CD4-positive, alpha-beta T cell treated with Interleukin-17A for 1 hour (primary cell): ENCODE data around the gene LRRC14B.
A peak's percentile ranks its signal among the peaks of the same experiment; 100 is the strongest.
"Not testable (repeated sequence)": the region's sequence is repeated elsewhere in the genome, so short reads cannot be mapped to it uniquely, and the experiment has no call there.

Source experiments
- DNase-seq: peaks from one replicate; pipeline ENCODE4 v3.0.0-alpha.2; 2020

Gene LRRC14B

DNA sequence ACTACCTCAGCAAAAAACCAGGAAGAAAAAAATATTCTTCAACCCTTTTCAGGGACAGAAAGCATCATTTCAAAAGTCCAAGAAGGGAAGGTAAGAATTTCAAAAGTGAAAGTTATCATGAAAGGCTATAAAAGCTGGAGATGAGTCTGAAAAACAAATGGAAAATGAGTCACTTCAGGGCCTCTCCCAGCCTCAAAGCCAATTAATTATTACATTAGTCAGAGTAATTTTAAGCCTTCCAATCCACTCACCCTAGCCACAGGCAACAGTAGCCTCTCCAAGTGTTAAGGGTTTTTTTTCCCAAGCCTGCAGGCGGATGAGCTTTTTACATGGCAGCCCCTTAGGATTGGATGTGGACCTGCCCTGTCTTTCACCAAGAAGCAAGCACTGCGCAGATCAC is 24.0 kb downstream of the LRRC14B start:
- DNase-seq: not testable (repeated sequence)

DNA sequence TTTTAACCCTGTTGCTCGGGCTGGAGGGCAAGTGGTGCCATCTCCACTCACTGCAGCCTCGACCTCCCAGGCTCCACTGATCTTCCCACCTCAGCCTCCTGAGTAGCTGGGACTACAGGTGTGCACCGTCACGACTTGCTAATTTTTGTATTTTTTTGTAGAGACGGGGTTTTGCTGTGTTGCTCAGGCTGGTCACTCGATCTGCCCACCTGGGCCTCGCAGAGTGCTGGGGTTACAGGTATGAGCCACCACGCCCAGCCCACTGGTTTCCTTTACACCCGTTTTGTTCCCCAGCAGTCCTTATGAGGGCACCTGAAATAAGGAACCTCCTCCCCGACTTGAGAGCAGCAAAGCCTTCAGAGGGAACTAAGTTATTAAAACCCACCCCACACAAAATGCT is 24.8 kb downstream of the LRRC14B start:
- DNase-seq: not testable (repeated sequence)

DNA sequence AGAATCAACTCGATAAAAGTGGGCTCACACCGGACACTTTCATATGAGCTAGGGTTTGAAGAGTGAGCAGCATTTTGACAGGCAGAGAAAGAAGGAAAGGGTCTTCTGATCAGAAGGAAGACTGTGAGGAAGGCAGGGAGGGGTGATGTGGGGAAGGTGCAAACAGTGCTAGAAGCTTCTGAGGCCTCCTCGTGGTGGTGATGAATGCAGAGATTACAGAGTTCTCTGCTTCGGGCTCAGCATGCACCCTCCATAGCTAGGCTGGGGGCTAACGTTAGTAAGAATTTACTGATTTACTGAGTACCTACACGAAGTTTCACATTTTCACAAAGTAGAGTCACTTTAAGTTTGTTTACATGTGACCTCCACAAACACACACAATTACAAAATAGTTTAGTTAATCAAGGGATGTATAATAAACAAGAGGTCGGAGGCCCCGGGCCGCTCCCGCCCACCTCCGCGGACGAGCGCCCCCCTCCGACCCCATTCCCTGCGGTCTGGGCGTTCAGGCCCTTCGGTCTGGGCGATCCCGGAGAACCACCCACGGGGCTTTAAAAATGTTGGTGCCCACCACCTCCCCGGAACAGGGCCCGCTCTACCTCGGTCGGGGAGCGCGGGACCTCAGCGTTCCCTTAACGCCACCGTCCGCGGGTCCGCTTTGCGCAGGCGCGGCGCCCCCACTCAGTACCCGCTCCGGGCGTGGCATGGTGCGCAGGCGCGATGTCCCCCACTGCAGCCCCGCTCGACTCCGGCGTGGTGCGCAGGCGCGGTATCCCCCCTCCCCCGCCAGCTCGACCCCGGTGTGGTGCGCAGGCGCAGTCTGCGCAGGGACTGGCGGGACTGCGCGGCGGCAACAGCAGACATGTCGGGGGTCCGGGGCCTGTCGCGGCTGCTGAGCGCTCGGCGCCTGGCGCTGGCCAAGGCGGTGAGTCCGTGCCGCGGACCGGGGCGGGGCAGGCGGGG is 26.5 kb downstream of the LRRC14B start, which contains the start of the genes CCDC127 and SDHA:
Gene CCDC127, minus strand, starts transcription at position 660 of the 963 bp plus-strand sequence. CDS start 1,304 bp downstream, outside the sequence.
Gene SDHA, plus strand, starts transcription at position 827 of the 963 bp plus-strand sequence. Its CDS starts 36 bp downstream, at position 863.
- DNase-seq: peak; percentile 97

DNA sequence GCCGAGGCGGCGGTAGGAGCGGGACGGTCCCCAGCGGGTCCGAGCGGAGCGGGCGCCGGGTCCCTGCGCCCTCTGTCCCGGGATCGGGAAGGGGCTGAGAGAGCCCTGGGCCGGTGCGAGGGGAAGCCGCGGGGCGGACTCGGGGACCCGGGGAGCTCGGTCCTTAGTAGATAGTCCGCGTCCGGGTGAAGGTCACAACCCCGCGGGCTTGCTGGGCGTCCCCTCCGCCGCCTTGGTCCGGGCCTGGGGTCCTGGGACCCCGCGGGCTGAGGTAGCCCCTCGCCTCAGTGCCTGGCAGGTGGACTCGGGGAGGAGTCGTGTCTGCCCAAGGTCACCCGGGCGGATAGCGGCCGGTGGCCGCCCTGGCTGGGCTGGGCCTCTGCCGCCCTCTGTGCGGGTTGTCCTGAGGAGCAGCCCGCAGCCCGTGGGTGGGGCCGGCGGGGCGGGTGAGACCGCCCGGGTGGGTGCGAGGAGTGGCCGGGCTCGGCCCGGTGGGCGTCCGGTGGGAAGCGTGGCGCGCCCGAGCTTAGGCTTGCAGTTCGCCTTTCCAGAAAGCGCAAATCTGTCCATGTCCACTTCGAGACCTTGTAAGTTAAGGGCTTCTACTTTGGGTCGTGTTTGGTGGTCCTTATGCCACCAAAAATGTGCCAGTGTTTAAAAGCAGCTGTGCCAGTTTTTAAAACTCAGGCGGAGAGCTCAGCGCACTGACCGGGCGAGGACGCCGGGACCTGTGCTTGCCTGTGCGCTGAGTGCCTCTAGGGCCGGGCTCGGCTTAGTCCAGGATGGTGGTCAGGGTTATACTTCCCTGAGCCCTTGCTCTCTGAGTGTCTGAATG is 27.4 kb downstream of the LRRC14B start:
- DNase-seq: peak; percentile 23

DNA sequence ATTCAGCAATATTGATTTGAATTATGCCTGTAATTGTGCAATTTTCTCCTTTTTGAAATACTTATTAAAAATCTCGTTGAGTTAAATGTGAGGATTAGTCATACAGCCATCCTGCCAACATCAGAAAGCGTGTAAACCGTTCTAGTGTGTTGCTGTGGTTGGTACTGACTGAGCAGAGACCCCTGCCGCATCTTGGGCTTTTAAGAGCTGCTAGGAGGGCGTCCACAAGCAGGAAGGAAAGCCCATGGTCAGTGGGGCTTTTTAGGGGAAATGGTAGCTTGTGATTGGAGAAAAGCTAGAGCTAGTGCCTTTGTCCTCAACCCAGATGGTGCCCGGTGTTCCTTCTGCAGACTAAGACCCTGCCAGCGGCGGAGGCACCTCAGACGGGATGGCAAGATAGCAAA is 28.2 kb downstream of the LRRC14B start:
- peak; percentile 48 for DNase-seq

DNA sequence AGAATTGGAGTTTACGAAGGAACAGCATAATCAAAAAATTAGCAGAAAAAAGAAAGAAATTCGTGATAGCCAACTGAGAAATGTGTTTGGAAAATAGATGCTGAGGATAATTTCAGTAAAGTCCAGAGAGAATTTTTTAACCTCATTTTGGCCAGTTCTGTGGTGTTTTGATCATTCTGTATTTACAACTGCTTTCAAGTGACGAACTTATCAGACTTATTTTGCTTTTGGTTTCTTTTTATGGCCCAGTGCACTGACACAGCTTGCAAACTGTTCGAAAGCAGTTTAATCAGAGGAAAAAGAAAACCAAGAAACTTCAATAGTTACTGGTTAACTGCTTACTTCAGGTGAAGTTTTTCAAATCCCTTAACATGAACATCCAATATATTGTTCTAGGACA is 28.7 kb downstream of the LRRC14B start:
- DNase-seq: peak; percentile 57

DNA sequence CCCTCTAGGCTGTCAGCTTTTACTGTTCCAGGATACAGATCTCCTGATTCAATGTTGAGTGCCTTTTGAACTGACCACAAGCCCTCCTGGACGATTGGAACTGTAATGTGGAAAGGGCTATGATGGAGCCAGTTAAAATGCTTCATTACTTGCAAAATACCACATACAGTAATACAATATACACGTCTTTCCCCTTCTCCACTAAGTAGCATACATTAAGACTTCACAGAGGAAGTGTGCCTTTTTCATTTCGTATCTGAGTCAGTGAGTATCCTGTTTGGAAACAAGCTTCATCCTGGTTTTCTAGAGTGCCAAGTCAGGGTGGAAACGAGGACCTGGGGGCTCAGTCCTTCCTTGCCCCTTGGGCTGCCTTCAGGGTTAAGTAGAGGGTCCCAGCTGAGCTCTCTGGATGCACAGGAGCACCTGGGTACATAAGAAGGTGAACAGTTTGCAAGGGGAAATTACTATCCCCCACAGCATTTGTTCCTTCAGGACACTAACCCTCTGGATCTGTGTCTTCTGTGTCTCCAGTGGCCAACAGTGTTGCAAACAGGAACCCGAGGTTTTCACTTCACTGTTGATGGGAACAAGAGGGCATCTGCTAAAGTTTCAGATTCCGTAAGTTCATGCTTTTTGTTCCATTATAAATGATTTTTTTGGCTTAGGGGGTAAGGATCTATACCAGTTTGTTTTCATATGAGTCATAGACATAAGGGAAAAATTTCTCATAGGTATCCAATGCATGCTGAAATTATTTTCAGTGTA is 31.8 kb downstream of the LRRC14B start:
- not testable (repeated sequence) for DNase-seq

DNA sequence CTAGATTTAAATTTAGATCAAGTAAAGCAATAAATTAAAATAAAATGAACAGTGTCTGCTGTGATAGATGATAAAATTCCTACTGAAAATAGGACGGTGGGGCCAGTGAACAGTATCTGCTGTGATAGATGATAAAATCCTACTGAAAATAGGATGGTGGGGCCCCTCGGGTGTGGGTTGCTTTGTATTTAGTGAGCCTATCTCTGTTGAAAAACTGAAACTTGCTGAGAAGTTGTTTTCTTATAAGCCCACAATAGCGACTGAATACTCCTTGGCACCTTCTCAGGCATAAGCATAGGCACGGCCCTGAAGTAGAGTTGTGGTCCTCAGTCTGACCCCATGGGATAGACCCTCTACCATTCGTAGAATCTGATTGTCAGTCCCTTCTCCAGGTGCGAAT is 32.5 kb downstream of the LRRC14B start:
- no peak for DNase-seq

DNA sequence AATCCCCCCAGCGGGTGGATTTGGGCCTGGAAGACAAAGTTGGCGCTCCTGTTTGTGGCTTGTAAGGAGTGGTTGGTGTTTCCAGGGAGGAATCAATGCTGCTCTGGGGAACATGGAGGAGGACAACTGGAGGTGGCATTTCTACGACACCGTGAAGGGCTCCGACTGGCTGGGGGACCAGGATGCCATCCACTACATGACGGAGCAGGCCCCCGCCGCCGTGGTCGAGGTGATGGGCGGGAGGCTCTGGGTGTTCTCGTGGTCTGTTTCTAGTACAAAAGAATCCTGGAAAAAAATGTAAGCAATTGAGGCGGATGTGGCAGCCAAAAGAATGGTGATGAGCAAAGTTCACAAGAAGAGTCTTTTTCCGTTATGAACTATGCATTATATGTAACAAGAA is 34.0 kb downstream of the LRRC14B start:
- no peak for DNase-seq

DNA sequence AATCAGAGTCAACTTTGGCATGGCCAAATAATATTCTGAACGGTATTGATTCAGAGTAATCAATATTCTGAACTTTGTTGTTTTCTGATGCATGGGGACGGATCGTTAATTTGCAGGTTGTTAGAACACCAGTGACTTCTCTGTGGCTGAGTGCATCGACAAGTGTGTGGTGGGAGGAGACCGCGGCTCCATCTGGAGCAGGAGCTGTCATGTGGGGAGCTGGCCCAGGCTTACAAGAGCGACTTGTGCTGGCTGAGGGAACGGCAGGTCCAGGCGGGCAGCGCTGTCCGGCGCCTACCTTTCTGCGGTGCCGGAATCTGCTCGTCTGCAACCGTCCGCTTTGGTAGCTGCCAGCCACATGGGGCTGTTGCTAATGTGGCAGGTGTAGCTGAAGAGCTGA is 36.1 kb downstream of the LRRC14B start:
- DNase-seq: not testable (repeated sequence)

DNA sequence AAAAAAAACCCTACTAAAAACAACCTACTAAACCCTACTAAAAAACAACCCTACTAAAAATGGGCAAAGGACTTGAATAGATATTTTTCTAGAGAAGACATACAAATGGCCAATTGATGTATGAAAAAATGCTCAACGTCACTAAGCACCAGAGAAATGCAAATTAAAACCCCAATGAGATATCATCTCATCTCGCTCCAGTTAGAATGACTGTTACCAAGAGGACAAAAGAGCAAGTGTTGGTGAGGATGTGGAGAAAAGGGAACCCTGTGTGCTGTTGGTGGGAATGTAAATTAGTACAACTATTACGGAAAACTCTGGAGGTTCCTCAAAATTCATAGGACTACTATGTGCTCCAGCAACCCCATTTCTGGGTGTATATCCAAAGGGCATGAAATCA is 37.6 kb downstream of the LRRC14B start:
- no peak for DNase-seq

DNA sequence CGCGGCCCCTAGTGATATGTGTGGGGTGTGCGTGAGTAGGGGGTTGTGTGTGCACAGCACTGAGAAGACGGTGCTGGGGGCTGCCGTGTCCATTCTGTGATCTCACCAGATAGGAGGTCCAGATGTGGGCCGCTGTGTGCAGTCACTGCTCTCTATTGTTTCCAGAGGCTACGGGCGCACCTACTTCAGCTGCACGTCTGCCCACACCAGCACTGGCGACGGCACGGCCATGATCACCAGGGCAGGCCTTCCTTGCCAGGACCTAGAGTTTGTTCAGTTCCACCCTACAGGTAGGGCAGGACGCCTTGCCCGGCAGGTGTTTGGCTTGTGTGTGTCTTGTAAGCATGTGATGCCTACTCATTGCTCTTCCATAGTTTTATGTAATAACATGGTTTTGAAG is 39.4 kb downstream of the LRRC14B start:
- DNase-seq: no peak

DNA sequence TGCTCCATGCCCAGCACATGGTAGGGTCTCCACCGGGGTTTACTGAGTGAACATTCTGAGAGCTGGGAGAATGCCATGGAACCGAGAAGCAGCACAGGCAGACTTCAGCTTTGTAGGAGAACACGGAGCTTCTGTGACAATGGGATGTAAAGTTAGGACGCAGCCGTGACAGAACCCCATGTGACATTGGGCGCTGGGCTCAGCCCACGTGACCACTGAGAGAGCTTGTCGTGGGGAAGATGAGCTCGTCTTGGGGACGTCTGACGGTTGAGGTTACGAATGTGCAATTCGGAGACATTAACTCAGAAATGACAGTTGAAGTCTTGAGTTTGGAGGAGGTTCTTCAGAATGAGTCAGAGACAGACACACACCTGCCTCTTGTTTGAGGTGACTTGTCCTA is 40.4 kb downstream of the LRRC14B start:
- no peak for DNase-seq

DNA sequence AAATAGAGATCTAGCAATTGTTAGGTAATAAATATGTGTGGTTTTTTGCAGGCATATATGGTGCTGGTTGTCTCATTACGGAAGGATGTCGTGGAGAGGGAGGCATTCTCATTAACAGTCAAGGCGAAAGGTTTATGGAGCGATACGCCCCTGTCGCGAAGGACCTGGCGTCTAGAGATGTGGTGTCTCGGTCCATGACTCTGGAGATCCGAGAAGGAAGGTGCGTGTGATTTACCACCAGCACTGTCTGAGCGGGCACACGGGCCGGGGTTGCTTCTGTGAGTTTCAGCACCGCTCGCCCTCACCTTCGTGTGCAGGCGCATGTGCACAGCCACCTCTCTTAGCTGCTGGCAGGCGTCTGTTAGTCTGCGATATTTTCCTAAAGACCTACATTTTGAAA is 42.1 kb downstream of the LRRC14B start:
- not testable (repeated sequence) for DNase-seq

DNA sequence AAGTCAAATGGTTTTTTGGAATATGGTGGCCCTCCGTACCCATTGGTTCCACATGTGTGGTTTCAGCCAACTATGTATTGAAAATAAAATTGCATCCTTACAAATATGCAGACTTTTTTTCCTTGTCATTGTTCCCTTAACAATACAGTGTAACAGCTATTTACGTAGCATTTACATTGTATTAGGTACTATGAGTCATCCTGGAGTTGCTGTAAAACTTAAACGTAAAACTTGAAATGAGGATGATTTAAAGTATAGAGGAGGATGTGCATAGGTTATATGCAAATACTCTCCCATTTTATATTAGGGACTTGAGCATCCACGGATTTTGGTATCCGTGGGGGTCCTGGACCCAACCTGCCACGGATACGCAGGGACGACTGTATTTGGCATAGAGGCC is 43.2 kb downstream of the LRRC14B start:
- DNase-seq: no peak

DNA sequence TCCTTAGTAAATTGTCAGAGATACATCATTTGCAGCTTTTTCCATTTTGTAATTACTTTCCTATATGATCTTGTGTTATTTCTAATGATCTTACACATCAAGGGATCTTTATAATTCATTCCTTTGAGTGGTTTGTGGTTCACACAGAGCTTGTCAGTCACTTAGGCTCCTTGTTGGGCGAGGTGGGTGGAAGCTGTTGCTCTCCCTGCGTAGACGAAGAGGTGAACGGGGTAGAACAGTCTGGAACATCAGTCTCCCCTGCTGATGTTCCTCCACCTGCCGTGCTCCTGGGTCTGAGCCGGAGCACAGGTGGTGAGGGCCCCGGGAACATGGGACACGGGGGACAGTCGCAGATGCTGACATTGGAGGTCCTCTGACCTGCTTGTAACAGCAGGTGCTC is 44.2 kb downstream of the LRRC14B start:
- DNase-seq: not testable (repeated sequence)

DNA sequence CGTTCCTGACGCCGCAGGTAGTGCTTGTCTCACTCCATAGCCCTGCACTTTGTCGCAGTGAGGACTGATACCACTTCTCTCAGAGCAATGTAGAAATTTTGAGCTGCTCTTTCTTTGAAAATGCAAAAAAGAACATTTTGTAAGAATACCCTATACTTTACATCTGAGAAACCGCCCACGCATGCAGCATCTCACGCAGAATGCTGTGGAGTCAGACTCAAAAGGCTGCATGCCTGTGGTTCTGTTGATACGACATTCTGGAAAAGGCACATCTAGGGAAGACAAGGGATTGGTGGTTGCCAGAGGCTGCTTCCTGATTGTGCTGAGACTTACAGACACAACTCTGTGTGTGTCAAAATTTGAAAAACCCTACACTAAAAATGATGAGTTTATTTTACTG is 46.6 kb downstream of the LRRC14B start:
- DNase-seq: not testable (repeated sequence)

DNA sequence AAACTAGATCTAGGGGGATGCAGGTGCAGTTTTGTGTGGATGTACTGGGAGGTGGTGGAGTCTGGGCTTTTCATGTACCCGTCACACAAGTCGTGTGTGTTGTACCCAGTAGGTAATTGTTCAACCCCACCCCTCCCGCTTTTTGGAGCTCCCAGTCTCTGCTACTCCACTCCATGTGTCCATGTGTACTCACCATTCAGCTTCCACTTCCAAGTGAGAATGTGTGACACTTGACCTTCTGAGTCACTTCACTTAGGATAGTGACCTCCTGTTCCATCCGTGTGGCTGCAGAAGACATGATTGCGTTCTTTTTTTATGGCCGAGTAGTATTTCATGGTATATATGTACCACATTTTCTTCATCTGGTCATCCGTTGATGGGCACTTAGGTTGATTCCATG is 49.3 kb downstream of the LRRC14B start:
- not testable (repeated sequence) for DNase-seq

DNA sequence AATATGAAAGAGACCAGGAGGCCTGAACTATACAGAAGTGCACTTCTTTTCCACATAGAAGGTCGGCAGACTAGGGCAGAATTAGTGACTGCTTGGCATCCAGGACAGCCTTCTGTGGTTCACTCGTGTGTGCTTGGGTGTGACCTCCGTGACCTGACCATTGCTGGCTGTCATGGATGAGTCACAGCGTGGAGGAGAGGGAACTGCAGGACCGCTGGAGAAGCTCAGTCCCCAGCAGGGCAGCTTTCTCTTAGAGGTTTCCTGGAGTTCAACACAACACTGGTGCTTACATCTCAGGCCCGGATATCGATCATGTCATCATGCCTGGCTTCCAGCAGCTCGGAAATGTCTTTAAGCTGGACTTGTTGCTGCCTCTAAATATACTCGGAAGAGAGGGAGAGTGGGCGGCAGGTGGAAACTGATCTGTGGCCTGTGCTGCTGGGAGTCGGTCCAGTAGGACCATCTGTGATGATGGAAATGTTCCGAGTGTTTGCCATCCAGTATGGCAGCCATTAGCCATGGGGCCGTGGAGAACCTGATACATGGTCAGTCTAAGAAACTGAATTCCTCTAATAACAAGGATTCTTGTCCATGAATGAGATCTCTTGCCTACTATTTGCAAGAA is 49.9 kb downstream of the LRRC14B start:
- not testable (repeated sequence) for DNase-seq

DNA sequence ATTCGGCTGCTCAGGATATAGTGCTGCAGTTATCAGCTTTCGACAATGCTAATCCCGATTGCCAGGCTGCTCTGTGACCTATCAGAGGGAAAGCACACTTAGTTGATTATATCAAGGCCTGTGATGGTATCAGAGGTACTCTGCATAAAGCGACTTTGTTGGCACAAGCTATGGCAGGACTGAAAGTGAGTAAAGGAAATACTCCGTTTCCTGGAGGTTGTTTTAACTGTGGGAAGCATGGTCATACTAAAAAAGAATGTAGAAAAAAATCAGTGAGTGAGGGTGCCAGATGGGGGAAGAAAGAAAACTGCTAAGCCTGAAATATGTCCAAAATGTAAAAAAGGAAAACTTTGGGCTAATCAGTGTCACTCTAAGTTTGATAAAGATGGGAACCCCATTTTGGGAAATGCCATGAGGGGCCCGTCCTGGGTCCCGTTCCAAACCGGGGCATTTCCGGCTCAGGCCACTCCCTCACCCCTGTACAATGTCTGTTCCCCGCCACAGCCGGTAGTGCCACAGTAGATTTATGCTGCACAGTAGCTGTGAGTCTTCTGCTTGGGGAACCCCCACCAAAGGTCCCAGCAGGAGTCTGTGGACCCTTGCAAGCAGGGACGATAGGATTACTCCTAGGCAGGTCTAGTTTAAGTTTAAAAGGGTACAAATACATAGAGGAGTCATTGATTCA is 52.5 kb downstream of the LRRC14B start:
- not testable (repeated sequence) for DNase-seq

DNA sequence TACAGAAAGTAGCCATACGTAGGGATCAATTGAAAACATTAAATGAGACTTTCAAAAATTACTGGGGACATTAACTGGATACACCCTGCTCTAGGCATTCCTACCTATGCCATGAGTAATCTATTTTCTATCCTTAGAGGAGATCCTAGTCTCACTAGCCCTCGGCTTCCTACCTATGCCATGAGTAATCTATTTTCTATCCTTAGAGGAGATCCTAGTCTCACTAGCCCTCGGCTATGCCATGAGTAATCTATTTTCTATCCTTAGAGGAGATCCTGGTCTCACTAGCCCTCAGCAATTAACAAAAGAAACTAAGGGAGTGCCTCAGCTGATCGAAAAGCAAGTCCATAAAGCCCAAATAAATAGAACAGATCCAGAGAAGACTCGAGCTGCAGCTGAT is 54.4 kb downstream of the LRRC14B start:
- DNase-seq: not testable (repeated sequence)
